ENCODE results near the gene GPR62. TPM values are rescaled to one million over a fixed set of nuclear protein-coding genes. Genes with fewer than 3 reads are reported as not detected.
A peak's percentile ranks its signal among the peaks of the same experiment; 100 is the strongest.
"Not testable (repeated sequence)": the region's sequence is repeated elsewhere in the genome, so short reads cannot be mapped to it uniquely, and the experiment has no call there.

Gene GPR62
- not detected in 2 replicates for total RNA-seq (2014; rRNA removed; shearing (Covaris generic))

- no peak for DNase-seq (ENCODE audit: low read depth)
Measured at GRCh38 chr3:51955175-51955892, at the start of gene GPR62. Gene GPR62, plus strand, starts transcription at chr3:51955381. Its CDS starts 272 bp downstream, at chr3:51955653.

- DNase-seq (ENCODE audit: low read depth), result no peak
Measured at GRCh38 chr3:51908026-51908425, 47.2 kb upstream of the GPR62 start.

GRCh38 chr3:51916418-51916817 lies 38.8 kb upstream of the GPR62 start:
- DNase-seq (ENCODE audit: low read depth), result no peak

GRCh38 chr3:51921081-51921578 lies 34.1 kb upstream of the GPR62 start:
- DNase-seq (ENCODE audit: low read depth), result no peak

- no peak for DNase-seq (ENCODE audit: low read depth)
Measured at GRCh38 chr3:51927061-51927977, 27.9 kb upstream of the GPR62 start.

- DNase-seq (ENCODE audit: low read depth), result no peak
Measured at GRCh38 chr3:51928438-51928837, 26.7 kb upstream of the GPR62 start.

- DNase-seq (ENCODE audit: low read depth), result not testable (repeated sequence)
Measured at GRCh38 chr3:51928981-51929380, 26.2 kb upstream of the GPR62 start.

- peak; percentile 17 for DNase-seq (ENCODE audit: low read depth)
Measured at GRCh38 chr3:51929420-51930003, 25.7 kb upstream of the GPR62 start.

- DNase-seq (ENCODE audit: low read depth), result no peak
Measured at GRCh38 chr3:51930439-51930838, 24.7 kb upstream of the GPR62 start.

GRCh38 chr3:51931756-51932155 lies 23.4 kb upstream of the GPR62 start:
- DNase-seq (ENCODE audit: low read depth), result no peak

GRCh38 chr3:51932471-51933370 lies 22.5 kb upstream of the GPR62 start:
- DNase-seq (ENCODE audit: low read depth), result no peak

- no peak for DNase-seq (ENCODE audit: low read depth)
Measured at GRCh38 chr3:51933471-51934138, 21.6 kb upstream of the GPR62 start.

- no peak for DNase-seq (ENCODE audit: low read depth)
Measured at GRCh38 chr3:51934139-51934850, 20.9 kb upstream of the GPR62 start.

- no peak for DNase-seq (ENCODE audit: low read depth)
Measured at GRCh38 chr3:51934991-51935885, 19.9 kb upstream of the GPR62 start.

- DNase-seq (ENCODE audit: low read depth), result no peak
Measured at GRCh38 chr3:51935886-51936755, 19.1 kb upstream of the GPR62 start.

- DNase-seq (ENCODE audit: low read depth), result peak; percentile 35
Measured at GRCh38 chr3:51937014-51937413, 18.2 kb upstream of the GPR62 start.

GRCh38 chr3:51937611-51938450 lies 17.4 kb upstream of the GPR62 start:
- DNase-seq (ENCODE audit: low read depth), result no peak

Measured in RPMI7951 (cell line).